HepG2 (cell line): ENCODE data around the gene OSER1. TPM values are rescaled to one million over a fixed set of nuclear protein-coding genes. Genes with fewer than 3 reads are reported as not detected.

Experiments used
- BORCS8-MEF2B ChIP-seq: sonication (generic); formaldehyde crosslinking; IDR thresholded peaks from 2 replicates; pipeline ENCODE4 v1.8.0; 2022; ENCODE audit warnings: mild to moderate bottlenecking, missing genetic modification reagents
- FOXK2 ChIP-seq: fragments of 450-650 bp; IDR thresholded peaks from 2 replicates; pipeline ENCODE4 v1.6.1; 2016
- GATAD1 ChIP-seq: IDR thresholded peaks from 2 replicates; pipeline ENCODE4 v1.6.1; 2016; ENCODE audit warnings: missing genetic modification reagents, missing compliant biosample characterization
- KDM3A ChIP-seq: IDR thresholded peaks from 2 replicates; pipeline ENCODE4 v1.6.1; 2018; ENCODE audit warnings: low read depth, missing compliant biosample characterization
- KMT2B ChIP-seq: IDR thresholded peaks from 2 replicates; pipeline ENCODE4 v1.6.1; 2016; ENCODE audit warnings: missing genetic modification reagents, missing compliant biosample characterization
- MIER3 ChIP-seq: IDR thresholded peaks from 2 replicates; pipeline ENCODE4 v1.6.1; 2016; ENCODE audit warnings: missing compliant biosample characterization, borderline replicate concordance
- RNF219 ChIP-seq: sonication (generic); formaldehyde crosslinking; IDR thresholded peaks from 2 replicates; pipeline ENCODE4 v1.5.0; 2020; ENCODE audit warnings: mild to moderate bottlenecking, missing genetic modification reagents
- TAF1 ChIP-seq: sonication (generic); formaldehyde crosslinking; IDR thresholded peaks from 2 replicates; pipeline ENCODE4 v1.4.0; 2020; ENCODE audit warnings: missing genetic modification reagents
- TARDBP ChIP-seq: sonication (generic); formaldehyde crosslinking; IDR thresholded peaks from 2 replicates; pipeline ENCODE4 v1.8.0; 2022; ENCODE audit warnings: mild to moderate bottlenecking, missing genetic modification reagents
- THAP8 ChIP-seq: sonication (generic); formaldehyde crosslinking; IDR thresholded peaks from 2 replicates; pipeline ENCODE4 v1.5.1; 2020; ENCODE audit warnings: missing genetic modification reagents, mild to moderate bottlenecking, borderline replicate concordance
- YEATS2 ChIP-seq: sonication (generic); formaldehyde crosslinking; IDR thresholded peaks from 2 replicates; pipeline ENCODE4 v1.4.0; 2020; ENCODE audit warnings: missing genetic modification reagents, borderline replicate concordance
- ZBTB2 ChIP-seq: sonication (generic); formaldehyde crosslinking; IDR thresholded peaks from 2 replicates; pipeline ENCODE4 v1.8.0; 2022; ENCODE audit warnings: low read depth, missing genetic modification reagents
- ZMYM2 ChIP-seq: sonication (generic); formaldehyde crosslinking; IDR thresholded peaks from 2 replicates; pipeline ENCODE4 v1.8.0; 2022; ENCODE audit warnings: mild to moderate bottlenecking, missing genetic modification reagents
- ZNF253 ChIP-seq: sonication (generic); formaldehyde crosslinking; IDR thresholded peaks from 2 replicates; pipeline ENCODE4 v1.8.0; 2022; ENCODE audit warnings: mild to moderate bottlenecking, missing genetic modification reagents, borderline replicate concordance
- ZNF30 ChIP-seq: sonication (generic); formaldehyde crosslinking; IDR thresholded peaks from 2 replicates; pipeline ENCODE4 v1.5.0; 2020; ENCODE audit warnings: mild to moderate bottlenecking, missing genetic modification reagents
- ZNF616 ChIP-seq: sonication (generic); formaldehyde crosslinking; IDR thresholded peaks from 2 replicates; pipeline ENCODE4 v1.5.0; 2020; ENCODE audit warnings: low read depth, mild to moderate bottlenecking, missing genetic modification reagents
- ZNF816 ChIP-seq: sonication (generic); formaldehyde crosslinking; IDR thresholded peaks from 2 replicates; pipeline ENCODE4 v1.8.0; 2022; ENCODE audit warnings: missing genetic modification reagents, mild to moderate bottlenecking, borderline replicate concordance
- polyA plus RNA-seq, 8 experiments: library from polyadenylated mRNA; depleted of rRNA in 3 of 8; stranded (reverse) in 7 of 8; unstranded in 1 of 8; fragments of >200 nt; fragmentation: Illumina TruSeq in 4 of 8; extraction: Trizol in 4 of 8; gene quantifications; 2 replicates each; pipeline versions ENCODE4 v1.2.1 to v1.2.3, GENCODE V29; 2011 to 2016; ENCODE audit warnings: low read depth in 4 of 8, missing spikeins in 1 of 8, mixed read lengths in 1 of 8; ENCODE audit not compliant: insufficient read depth in 1 of 8
- total RNA-seq, 5 experiments: library from RNA; depleted of rRNA; stranded (reverse); fragments of >200 nt; fragmentation: Illumina TruSeq; extraction: Trizol; gene quantifications; 2 replicates each; pipeline ENCODE4 v1.2.3, GENCODE V29; 2016; ENCODE audit warnings: low read depth in 1 of 5
- TF ChIP-seq, protein P1 (sequence below): IDR thresholded peaks from 2 replicates; pipeline ENCODE4 v1.6.1; 2016; ENCODE audit warnings: missing compliant biosample characterization, missing genetic modification reagents, borderline replicate concordance
- TF ChIP-seq, protein P2 (sequence below): sonication (generic); formaldehyde crosslinking; IDR thresholded peaks from 2 replicates; pipeline ENCODE4 v1.4.0; 2020; ENCODE audit warnings: mild to moderate bottlenecking, missing genetic modification reagents, borderline replicate concordance

The OSER1 gene
- total and polyA plus RNA-seq, 2 of the 13 experiments (the other 11 are each of a cell fraction or from before 2014, with no cell fraction given): 71.2 to 71.5 TPM

- TF ChIP-seq THAP8 (CRISPR knock-in tag): no peak
- TF ChIP-seq, protein P1, sequence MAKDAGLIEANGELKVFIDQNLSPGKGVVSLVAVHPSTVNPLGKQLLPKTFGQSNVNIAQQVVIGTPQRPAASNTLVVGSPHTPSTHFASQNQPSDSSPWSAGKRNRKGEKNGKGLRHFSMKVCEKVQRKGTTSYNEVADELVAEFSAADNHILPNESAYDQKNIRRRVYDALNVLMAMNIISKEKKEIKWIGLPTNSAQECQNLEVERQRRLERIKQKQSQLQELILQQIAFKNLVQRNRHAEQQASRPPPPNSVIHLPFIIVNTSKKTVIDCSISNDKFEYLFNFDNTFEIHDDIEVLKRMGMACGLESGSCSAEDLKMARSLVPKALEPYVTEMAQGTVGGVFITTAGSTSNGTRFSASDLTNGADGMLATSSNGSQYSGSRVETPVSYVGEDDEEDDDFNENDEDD: no peak
- no peak for TF ChIP-seq FOXK2
- no peak for TF ChIP-seq ZNF253 (CRISPR knock-in tag)
- TF ChIP-seq MIER3 (CRISPR knock-in tag): peak; percentile 42; the same call in 1 of the 2 replicates
- TF ChIP-seq ZNF30 (CRISPR knock-in tag): no peak
- TF ChIP-seq ZBTB2 (CRISPR knock-in tag): no peak
- TF ChIP-seq KDM3A (CRISPR knock-in tag): 0 out of 2 replicates have a peak, but pooled peaks have one; percentile 81
- TF ChIP-seq ZMYM2 (CRISPR knock-in tag): no peak
- peak; percentile 82 for TF ChIP-seq BORCS8-MEF2B
- TF ChIP-seq YEATS2 (CRISPR knock-in tag): peak; percentile 69; the same call in 1 of the 2 replicates
- TF ChIP-seq ZNF616 (CRISPR knock-in tag): no peak
- TF ChIP-seq ZNF816 (CRISPR knock-in tag): peak; percentile 60; the same call in 1 of the 2 replicates
- no peak for TF ChIP-seq GATAD1 (CRISPR knock-in tag)
- peak; percentile 80 for TF ChIP-seq TARDBP (CRISPR knock-in tag)
- no peak for TF ChIP-seq RNF219
- TF ChIP-seq TAF1 (CRISPR knock-in tag): no peak
- TF ChIP-seq, protein P2, sequence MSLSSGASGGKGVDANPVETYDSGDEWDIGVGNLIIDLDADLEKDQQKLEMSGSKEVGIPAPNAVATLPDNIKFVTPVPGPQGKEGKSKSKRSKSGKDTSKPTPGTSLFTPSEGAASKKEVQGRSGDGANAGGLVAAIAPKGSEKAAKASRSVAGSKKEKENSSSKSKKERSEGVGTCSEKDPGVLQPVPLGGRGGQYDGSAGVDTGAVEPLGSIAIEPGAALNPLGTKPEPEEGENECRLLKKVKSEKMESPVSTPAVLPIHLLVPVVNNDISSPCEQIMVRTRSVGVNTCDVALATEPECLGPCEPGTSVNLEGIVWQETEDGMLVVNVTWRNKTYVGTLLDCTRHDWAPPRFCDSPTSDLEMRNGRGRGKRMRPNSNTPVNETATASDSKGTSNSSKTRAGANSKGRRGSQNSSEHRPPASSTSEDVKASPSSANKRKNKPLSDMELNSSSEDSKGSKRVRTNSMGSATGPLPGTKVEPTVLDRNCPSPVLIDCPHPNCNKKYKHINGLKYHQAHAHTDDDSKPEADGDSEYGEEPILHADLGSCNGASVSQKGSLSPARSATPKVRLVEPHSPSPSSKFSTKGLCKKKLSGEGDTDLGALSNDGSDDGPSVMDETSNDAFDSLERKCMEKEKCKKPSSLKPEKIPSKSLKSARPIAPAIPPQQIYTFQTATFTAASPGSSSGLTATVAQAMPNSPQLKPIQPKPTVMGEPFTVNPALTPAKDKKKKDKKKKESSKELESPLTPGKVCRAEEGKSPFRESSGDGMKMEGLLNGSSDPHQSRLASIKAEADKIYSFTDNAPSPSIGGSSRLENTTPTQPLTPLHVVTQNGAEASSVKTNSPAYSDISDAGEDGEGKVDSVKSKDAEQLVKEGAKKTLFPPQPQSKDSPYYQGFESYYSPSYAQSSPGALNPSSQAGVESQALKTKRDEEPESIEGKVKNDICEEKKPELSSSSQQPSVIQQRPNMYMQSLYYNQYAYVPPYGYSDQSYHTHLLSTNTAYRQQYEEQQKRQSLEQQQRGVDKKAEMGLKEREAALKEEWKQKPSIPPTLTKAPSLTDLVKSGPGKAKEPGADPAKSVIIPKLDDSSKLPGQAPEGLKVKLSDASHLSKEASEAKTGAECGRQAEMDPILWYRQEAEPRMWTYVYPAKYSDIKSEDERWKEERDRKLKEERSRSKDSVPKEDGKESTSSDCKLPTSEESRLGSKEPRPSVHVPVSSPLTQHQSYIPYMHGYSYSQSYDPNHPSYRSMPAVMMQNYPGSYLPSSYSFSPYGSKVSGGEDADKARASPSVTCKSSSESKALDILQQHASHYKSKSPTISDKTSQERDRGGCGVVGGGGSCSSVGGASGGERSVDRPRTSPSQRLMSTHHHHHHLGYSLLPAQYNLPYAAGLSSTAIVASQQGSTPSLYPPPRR (CRISPR knock-in tag): no peak
- TF ChIP-seq KMT2B (CRISPR knock-in tag): peak; percentile 56; the same call in 1 of the 2 replicates
Measured at GRCh38 chr20:44217342-44218092, 6.9 kb upstream of the OSER1 start (continued).
